GM21786 (cell line): ENCODE measurements around the gene ZNF609.
"Not testable (repeated sequence)": the region's sequence is repeated elsewhere in the genome, so short reads cannot be mapped to it uniquely, and the experiment has no call there.

ENCODE experiments used
- ATAC-seq: cut with Tn5 transposase; IDR thresholded peaks from one replicate; pipeline ENCODE4 v1.9.1; 2021; ENCODE audit not compliant: unreplicated experiment

The ZNF609 gene

DNA sequence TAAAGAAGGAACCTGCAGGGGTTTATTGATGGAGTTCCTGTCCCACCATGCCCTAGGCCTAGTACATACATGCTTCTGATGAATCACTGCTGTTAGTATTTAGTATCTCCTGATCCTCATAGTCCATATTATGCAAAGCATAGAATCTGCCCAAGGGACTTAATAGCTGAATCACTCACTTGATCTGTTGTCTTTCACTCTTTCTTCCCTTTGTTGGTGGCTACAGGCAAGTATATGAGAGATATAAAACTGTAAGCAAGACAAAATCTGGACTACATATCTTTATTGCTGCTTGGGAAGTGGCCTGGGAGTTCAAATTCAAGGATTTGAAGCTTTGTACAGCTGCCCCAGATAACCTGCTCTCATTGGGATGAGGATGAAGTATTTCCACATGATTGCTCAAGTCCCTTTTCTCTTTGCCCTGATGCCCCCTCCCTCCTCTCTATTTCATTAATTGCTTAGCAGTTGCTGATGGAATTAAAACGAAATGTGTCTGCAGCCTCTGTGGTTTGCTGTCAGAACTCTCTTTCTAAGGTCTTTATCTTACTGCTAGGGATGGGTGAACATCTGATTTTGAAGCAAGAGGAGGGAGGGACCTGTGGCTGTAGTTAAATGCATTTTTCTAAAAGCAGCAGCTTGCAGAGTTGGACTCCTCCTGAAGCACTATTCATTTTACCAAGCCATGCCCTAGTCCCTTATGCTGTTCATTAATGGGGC is 114.1 kb downstream of the ZNF609 start:
- no peak for ATAC-seq

DNA sequence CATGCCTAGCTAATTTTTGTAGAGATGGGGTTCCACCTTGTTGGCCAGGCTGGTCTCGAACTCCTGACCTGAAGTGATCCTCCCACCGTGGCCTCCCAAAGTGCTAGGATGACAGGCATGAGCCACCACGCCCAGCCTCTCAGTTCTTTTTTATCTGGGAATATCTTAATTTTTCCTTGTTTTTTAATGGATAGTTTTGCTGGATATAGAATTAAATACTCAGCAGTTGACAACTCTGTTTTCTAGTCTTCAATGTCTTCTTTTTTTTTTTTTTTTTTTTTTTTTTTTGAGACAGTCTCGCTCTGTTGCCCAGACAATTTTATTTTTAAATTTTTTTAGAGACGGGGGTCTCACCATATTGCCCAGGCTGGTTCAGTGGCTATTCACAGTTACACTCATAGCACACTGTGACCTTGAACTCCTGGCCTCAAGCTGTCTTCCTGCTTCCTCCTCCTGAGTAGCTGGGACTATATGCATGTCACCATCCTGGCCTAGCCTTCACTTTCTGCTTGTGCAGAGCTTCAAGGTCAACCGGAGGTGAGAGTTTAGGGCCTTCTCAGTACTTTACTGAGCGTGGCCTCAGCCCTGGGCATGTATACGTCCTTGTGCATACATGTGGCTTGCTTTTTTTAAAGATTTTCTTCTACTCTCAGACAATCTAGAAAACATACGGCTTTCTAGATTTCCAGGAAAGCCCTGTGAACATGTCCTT is 120.5 kb downstream of the ZNF609 start:
- ATAC-seq = no peak

DNA sequence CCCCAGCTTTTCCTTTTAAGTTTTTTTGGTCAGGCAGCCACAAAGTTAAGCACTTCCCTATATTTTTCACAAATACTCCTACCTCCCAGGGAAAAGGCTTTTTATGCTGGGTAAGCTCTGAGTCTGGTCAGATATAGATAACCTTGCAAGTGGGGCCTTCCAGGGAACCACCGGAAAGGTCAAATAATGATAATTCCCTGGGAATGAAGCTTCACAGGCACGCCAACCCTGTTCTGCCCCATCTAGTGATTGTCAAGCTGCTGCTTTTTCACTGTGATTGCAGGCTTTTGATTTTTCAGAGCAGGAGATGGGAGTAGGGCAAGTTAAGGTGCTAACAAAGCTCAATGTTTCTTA is 121.0 kb downstream of the ZNF609 start:
- ATAC-seq = no peak

DNA sequence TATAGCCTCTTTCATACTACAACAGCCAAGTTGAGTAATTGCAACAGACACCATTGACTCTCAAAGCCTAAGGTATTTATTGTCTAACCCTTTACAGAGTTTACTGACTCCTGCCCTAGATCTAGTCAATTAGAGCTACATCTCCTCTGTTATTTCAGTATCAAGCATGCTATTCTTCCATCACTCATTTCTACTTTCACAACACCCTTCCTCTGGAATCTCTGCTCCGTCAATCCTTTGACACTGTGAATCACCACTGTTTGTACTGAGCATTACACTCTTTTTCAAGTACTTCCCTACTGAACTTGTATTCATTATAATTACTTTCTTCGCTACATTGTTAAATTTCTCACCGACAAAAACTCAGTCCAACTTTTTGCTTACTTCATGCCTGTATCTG is 121.8 kb downstream of the ZNF609 start:
- no peak for ATAC-seq

DNA sequence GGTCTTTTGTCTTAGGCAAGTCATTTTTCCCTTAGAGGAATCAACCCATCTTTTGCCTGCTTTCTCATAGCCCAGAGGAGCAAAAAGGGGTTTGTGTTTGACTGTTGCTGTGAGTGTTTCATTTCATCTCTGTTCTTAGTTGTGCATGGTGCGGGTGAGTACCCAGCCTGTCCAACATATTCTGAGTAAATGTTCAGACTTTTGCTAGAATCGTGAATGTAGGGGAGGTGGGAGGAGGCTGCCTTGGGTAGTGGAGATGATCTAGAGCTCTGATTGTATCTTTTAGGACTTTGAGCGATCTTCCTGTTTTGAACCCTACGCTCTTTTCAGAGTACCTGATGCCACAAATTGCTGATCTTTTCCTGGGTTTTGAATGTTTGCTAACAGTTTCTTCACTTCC is 123.1 kb downstream of the ZNF609 start:
- ATAC-seq = no peak

DNA sequence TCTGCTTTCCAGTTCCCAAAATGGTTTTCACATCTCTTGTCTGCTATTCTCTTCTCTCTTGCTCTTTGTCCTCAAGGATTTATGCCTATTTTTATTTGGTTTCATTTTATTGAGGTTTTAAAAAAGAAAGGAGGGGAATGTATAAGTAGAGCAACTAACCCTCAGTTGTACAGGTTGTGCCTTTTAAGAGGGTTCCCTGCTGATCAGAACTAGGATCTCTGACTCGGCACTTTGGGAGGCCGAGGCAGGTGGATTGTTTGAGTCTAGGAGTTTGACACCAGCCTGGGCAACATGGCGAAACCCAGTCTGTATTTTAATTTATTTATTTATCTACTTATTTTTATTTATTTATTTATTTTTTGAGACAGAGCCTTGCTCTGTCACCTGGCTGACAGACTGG is 123.6 kb downstream of the ZNF609 start:
- no peak for ATAC-seq

DNA sequence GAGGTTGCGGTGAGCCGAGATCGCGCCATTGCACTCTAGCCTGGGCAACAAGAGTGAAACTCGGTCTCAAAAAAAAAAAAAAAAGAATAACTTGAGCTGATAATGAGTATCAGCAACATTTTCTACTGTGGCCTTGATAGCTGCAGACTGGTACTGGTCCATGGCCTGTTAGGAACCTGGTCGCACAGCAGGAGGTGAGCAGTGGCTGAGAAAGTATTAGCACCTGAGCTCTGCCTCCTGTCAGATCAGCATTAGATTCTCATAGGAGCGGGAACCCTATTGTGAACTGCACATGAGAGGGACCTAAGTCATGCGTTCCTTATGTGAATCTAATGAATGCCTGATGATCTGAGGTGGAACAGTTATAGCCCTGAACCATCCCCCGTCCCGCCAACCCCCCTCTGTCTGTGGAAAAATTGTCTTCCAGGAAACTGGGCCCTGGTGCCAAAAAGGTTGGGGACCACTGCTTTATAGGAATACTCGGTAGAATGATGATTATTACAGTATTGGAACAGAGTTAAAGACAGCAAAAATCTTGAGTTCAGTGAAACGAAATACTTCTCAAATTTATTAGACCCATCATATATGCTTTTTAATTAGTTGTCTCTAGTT is 126.0 kb downstream of the ZNF609 start:
- no peak for ATAC-seq

DNA sequence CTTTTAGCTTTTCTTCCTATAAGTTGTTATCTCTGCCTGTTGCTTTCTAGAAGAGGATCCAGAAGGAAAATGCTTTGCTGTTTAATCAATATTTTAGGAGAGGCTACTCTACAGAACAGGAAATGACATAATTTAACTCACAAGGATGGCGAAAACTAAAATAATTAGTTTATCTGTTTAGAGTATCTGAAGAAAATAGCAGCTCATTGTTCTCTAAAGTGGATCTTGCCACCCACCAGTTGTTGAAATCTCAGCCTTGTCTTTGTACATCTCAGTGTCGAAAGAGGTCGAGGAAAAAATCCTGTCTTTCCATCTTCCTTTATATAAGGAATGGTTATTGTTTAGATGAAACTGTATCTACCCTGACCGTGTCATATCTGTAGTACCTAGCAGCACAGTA is 126.6 kb downstream of the ZNF609 start:
- no peak for ATAC-seq

DNA sequence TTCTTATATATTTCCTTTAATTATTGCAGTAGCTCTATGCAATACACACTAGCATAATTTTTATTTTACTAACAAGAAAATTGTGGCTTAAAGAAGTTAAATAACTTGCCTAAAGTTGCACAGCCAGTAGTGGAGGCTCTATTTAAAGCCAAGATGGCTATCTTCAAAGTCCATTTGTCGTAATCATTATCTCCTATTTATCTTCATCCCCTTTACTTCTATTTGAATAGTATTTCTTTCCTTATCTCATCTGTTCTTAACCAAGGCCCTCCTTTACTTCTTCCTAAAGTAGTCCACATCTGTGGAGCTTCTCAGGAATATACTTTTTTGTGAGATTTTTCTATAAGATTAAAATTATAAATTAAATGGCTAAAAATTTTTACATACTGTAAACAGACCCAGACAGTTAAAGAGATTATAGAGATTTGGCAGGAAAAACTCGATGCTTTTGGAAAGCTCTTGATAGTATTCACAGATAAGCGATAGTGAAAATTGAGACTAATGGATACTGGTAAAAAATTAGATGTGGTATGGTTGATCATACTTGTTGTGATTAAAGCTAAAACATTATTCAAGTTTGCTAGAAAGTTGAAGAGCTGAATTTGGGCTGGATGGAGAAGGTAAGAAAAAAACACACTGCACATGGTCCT is 129.2 kb downstream of the ZNF609 start:
- no peak for ATAC-seq

DNA sequence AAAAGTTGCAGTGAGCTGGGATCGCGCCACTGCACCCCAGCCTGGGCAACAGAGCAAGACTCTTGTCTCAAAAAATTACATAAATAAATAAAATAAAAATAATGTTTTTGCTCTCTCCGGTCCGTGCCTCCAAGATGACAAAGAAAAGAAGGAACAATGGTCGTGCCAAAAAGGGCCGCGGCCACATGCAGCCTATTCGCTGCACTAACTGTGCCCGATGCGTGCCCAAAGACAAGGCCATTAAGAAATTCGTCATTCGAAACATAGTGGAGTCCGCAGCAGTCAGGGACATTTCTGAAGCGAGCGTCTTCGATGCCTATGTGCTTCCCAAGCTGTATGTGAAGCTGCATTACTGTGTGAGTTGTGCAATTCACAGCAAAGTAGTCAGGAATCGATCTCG is 132.5 kb downstream of the ZNF609 start:
- not testable (repeated sequence) for ATAC-seq

DNA sequence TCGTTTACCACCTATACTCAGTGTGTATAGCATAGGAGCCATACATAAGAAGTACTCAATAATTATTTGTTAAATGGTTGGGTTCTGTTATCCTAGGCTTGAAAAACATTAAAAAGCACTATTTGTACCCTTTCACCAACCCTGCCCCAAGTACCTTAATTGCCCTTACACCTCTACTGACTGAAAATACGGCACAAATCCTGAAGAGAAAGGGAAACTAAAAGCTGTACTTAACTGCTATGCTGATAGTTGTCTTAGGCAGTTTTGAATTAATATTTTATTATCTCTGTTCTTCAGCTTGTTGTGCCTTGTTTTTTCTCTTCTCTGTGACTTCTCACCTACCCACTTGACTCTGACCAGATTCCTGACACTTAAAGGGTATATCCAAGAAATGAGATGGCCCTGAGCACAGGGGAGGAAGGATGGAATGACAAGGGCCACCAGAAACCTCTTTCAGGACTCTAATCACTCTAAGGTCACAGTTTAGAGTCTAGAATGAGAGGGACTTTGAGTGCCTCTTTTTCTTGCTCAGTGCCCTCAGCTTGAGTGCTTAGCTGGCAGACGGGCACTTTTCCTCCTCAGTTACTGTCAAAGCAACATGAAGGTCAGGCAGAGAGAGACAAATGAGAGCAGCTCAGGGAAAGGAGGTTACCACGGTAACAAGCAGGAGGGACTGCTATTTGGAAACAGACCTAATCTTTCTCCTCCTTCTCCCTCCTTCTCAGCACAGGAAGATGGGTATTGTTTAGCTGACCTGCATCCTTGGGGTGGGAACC is 136.5 kb downstream of the ZNF609 start:
- ATAC-seq = no peak

DNA sequence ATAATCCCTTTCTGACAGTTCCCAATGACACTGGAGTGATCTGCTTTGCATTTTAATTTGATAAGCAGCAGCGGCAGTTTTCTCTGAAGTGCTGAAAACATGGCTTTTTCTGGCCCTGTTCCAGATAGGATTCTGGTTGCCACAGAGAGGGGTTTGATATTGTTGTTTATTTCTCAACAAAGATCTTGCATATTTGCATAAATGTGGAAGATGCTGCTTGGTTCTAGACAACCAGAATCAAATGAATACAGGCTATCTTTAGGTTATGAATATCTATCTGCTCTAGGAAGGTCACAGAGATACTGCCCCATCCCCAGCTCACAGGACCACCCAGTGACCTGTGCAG is 137.1 kb downstream of the ZNF609 start:
- ATAC-seq = no peak

DNA sequence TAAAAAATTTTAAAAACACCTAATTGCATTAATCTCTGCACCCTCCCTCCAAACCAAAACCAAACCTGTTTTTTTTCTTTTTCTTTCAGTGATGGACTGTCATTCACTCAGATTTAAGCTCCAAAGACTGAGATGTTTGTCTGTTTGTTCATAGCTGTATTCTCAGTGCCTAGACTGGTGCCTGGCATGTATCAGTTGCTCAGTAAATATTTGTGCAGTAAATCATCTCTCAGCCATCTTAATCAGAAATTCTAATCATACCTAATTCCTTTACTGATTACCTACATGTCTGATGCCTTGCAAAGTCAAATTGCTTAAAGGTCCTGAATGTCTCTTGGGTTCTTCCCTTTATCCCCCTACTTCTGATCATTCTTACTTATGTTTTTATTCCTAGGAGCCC is 138.8 kb downstream of the ZNF609 start:
- no peak for ATAC-seq

DNA sequence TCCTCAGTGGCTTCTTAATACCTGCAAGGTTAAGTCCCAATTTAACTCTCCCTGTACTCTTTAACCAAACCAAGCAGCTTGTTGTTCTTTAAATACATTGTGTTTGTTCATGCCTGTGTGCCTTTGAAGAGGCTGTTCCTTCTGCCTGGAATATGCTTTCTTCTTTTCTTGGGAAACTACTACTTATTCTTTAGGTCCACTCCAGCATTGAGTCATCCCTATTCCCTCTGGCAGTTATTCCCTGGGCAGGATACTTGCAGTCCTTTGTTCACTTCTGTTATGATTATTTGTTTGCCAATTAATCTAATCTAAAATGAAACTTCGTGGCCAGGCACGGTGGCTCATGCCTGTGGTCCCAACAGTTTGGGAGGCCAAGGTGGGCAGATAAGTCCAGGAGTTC is 139.3 kb downstream of the ZNF609 start:
- ATAC-seq = no peak

DNA sequence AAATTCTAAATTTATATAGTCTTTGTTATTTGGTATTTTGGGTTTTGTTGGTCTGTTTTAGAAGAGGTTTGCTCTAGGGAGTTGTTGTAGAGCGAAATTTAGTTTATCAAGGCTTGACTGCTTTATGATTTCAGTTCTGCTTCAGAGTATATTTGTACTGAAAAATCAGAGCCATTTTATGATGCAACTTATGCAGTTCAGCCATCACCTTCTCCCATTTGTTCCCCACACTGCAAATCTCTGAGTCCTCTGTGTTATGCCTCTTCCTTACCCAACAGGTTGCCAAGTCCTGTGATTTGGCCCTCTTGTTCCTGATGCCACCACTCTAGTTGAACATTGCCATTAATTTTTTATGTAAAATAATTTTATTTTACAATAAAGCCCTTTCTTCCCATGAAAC is 140.4 kb downstream of the ZNF609 start:
- no peak for ATAC-seq

DNA sequence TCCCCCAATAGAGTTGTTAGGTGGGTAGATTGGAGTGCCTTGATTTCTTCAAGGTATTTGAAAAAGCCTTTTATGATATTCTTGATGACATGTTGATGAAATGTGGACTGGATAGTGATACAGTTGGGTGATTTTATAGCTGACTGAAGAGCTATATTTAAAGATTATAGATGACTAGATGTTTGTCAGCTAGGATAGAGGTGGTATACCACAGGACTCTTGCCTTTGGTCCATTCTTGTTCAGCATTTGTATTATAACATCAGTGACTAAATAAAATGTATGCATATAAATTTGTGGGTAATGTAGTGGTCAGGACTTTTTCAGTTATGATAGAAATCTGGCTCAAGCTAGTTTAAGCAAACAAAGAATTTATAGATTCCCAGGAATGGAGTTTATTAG is 143.9 kb downstream of the ZNF609 start:
- ATAC-seq = no peak

DNA sequence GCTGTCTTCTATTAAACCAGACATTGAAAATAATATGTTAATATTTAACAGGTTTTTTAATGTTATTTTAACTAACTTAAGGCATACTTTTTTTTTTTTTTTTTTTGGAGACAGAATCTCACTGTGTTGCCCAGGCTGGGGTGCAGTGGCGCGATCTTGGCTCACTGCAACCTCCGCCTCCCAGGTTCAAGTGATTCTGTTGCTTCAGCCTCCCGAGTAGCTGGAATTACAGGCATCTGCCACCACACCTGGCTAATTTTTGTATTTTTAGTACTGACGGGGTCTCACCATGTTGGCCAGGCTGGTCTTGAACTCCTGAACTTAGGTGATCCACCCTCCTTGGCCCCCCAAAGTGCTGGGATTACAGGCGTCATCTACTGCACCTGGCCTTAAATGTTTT is 147.0 kb downstream of the ZNF609 start:
- not testable (repeated sequence) for ATAC-seq

DNA sequence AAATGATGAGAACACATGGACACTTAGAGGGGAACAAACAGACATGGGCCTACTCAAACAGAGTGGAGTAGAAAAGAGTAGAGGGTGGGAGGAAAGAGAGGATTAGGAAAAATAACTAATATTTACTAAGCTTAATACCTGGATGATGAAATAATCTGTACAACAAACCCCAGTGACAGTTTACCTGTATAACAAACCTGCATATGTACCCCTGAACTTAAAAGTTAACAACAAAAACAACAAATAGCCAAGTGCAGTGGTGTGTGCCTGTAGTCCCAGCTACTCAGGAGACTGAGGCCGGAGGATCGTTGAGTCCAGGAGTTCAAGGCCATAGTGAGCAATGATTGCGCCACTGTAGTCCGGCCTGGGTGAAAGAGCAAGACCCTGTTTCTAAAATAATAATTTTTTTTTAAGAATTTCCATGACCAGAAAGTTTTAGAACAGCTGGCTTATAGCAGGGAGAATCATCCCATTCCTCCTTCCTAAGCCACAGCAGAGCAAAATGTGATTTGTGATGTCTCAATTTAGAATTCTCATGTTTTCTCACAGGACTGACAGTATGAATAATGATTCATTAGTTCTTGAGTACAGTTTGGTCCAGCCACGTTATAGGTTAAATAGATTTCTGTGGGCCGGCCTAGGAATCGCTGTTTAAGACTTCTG is 150.0 kb downstream of the ZNF609 start:
- ATAC-seq = no peak

DNA sequence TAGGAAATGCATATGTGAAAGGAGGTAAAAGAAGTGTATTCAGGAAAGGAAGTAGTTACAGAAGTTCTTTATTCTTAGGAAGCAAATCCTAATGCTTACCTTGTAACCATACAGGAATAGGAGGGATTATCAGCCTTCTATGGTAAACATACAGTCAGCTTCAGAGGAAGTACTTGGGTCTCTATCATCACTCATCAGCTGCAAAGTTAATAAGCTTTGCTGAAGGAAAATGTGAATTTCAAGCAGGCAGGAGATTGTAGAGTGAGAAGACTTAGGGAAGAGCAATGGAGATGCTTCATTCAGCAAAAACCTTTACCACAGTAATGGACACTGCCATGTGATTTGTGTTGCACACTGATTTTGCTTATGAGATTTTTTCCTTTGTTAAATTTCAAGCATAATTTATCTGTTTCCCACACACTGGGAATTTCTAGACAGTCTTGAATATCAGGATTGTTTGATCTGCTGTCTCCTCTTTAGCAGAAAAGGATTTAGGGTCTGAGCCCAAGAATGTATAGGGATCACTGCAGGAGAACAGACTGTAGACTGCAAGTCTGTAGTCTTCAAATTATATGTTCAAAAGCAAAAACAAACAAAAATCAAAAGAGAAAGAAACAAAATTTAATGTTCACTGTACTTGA is 150.8 kb downstream of the ZNF609 start:
- no peak for ATAC-seq

DNA sequence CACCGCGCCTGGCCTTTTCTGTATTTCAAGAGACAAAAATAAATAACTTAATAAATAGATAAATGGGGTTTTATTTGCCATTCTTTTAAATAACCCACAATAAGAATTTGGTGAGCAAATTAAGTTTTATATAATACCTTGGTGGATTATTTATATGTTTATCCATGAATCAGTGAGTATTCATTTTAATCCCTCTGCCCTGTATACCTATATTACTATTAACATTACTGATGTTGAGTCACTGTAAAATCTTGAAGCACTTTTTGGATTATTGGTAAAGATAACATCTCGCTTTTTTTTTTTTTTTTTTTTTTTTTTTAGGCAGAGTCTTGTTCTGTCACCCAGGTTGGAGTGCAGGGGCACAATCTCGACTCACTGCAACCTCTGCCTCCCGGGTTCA is 154.1 kb downstream of the ZNF609 start:
- ATAC-seq = no peak
